ENCODE data around the gene PLA2G6. TPM values are rescaled to one million over a fixed set of nuclear protein-coding genes. Genes with fewer than 3 reads are reported as not detected.

PLA2G6 gene
- total RNA-seq, 1 experiment from 2014 or later, result 6.0 TPM

GRCh38 chr22:38083931-38084631 is 97.5 kb downstream of the PLA2G6 start, which contains the start of gene SLC16A8:
SLC16A8 (minus strand) TSS chr22:38084184; CDS start chr22:38082873, 1,311 bp downstream.
- Histone ChIP-seq H3F3A (ENCODE audit: low read length, unreplicated experiment) (no peaks in the 10 kb centered on the region), H3K9ac (ENCODE audit: low read length) (no peak within 1 kb of the TSS), H3K9me2 (replicated peaks; ENCODE audit: low read length) (no peaks in the 10 kb centered on the region), H3K27ac (ENCODE audit: low read length) (no peak within 1 kb of the TSS), H3K4me1 (ENCODE audit: insufficient read depth, low read length) (no peaks in the 10 kb centered on the region), H3K9me3 (ENCODE audit: low read length) (no peaks in the 10 kb centered on the region), H3K4me2 (ENCODE audit: low read length) (no peak within 1 kb of the TSS), H3K4me3 (ENCODE audit: low read length) (no peak within 1 kb of the TSS), H3K36me3 (ENCODE audit: low read depth, low read length) (no peaks in the 10 kb centered on the region), H4K20me1 (ENCODE audit: low read length) (no peaks in the 10 kb centered on the region), H2AFZ (ENCODE audit: low read length) (no peak within 1 kb of the TSS), H3K79me2 (ENCODE audit: low read length) (no peaks in the 10 kb centered on the region), H3K27me3 (ENCODE audit: low read length) (no peaks in the 10 kb centered on the region)
- no TSS peak for BruUV-seq (replicated peaks)
- intact Hi-C loops (cut with micrococcal nuclease), result no loop called here
- ChIA-PET CTCF (no interaction called here), POLR2A (ENCODE audit: unreplicated experiment) (no interaction called here)
- no peak for DNase-seq
- TF ChIP-seq EZH2phosphoT487 (IDR thresholded peaks at IDR 0.05; ENCODE audit: borderline replicate concordance, low read length) (no peak), CTCF (conservative IDR thresholded peaks at IDR 0.05; ENCODE audit: low read depth, low read length) (no peak), EZH2 (IDR thresholded peaks at IDR 0.05; ENCODE audit: low read length, unreplicated experiment) (no peak)
- ATAC-seq, result no peak

- Histone ChIP-seq H3F3A (ENCODE audit: low read length, unreplicated experiment) (no peaks in the 10 kb centered on the region), H3K9me2 (replicated peaks; ENCODE audit: low read length) (no peaks in the 10 kb centered on the region), H3K9ac (ENCODE audit: low read length) (no peak overlapping the region), H3K79me2 (ENCODE audit: low read length) (no peaks in the 10 kb centered on the region), H3K27ac (ENCODE audit: low read length) (no peak overlapping the region), H3K4me3 (ENCODE audit: low read length) (no peak overlapping the region), H3K36me3 (ENCODE audit: low read depth, low read length) (no peaks in the 10 kb centered on the region), H3K4me2 (ENCODE audit: low read length) (no peak overlapping the region), H3K27me3 (ENCODE audit: low read length) (no peaks in the 10 kb centered on the region), H4K20me1 (ENCODE audit: low read length) (no peaks in the 10 kb centered on the region), H3K4me1 (ENCODE audit: insufficient read depth, low read length) (no peaks in the 10 kb centered on the region), H2AFZ (ENCODE audit: low read length) (no peak overlapping the region), H3K9me3 (ENCODE audit: low read length) (no peaks in the 10 kb centered on the region)
- intact Hi-C loops (cut with micrococcal nuclease), result no loop called here
- no peak for TF ChIP-seq CTCF (conservative IDR thresholded peaks at IDR 0.05; ENCODE audit: low read depth, low read length)
- ChIA-PET CTCF (no interaction called here), POLR2A (ENCODE audit: unreplicated experiment) (no interaction called here)
- DNase-seq (no peak), ATAC-seq (no peak)
- no TSS peak for BruUV-seq (replicated peaks)
Measured at GRCh38 chr22:38082986-38083710, 98.5 kb downstream of the PLA2G6 start.

Measured in PC-3 (cell line).